Mesendoderm (in vitro differentiated cells): ENCODE data around the gene NOX4.
A peak's percentile ranks its signal among the peaks of the same experiment; 100 is the strongest.

Experiments
- DNase-seq: peaks from one replicate; pipeline ENCODE4 v3.0.0; 2013
- H2AK5ac ChIP-seq: 2 replicates; pipeline ENCODE4 v1.6.1; 2013; ENCODE audit warnings: low read length, inconsistent platforms
- H2BK120ac ChIP-seq: 2 replicates; pipeline ENCODE4 v1.6.1; 2013; ENCODE audit warnings: low read depth, mild to moderate bottlenecking, low read length, moderate library complexity, mixed read lengths
- H2BK15ac ChIP-seq: replicated peaks from 2 replicates; pipeline ENCODE4 v1.6.1; 2013; ENCODE audit warnings: low read depth, mild to moderate bottlenecking, moderate library complexity
- H2BK5ac ChIP-seq: 2 replicates; pipeline ENCODE4 v1.6.1; 2013; ENCODE audit warnings: low read length, inconsistent platforms
- H3K18ac ChIP-seq: 2 replicates; pipeline ENCODE4 v1.6.1; 2013; ENCODE audit warnings: mild to moderate bottlenecking, low read length, mixed read lengths
- H3K23ac ChIP-seq: one replicate; pipeline ENCODE4 v1.6.1; 2013; ENCODE audit warnings: low read length
- H3K27ac ChIP-seq: 2 replicates; pipeline ENCODE4 v1.5.1; 2013; ENCODE audit warnings: low read depth, mild to moderate bottlenecking, inconsistent platforms, low read length, moderate library complexity
- H3K27me3 ChIP-seq: 2 replicates; pipeline ENCODE4 v1.6.1; 2013; ENCODE audit warnings: low read length, control low read depth, mild to moderate bottlenecking, inconsistent platforms; ENCODE audit not compliant: insufficient read depth, poor library complexity
- H3K36me3 ChIP-seq: 2 replicates; pipeline ENCODE4 v1.6.1; 2013; ENCODE audit warnings: low read length, inconsistent platforms; ENCODE audit not compliant: control insufficient read depth, insufficient read depth
- H3K4ac ChIP-seq: one replicate; pipeline ENCODE4 v1.6.1; 2013; ENCODE audit warnings: low read depth, mild to moderate bottlenecking, low read length, moderate library complexity
- H3K4me1 ChIP-seq: 2 replicates; pipeline ENCODE4 v1.6.1; 2013; ENCODE audit warnings: low read depth, low read length, inconsistent platforms; ENCODE audit not compliant: control insufficient read depth
- H3K4me2 ChIP-seq: 2 replicates; pipeline ENCODE4 v1.6.1; 2013; ENCODE audit warnings: low read length
- H3K4me3 ChIP-seq: 2 replicates; pipeline ENCODE4 v1.5.1; 2013; ENCODE audit warnings: mild to moderate bottlenecking, low read length
- H3K56ac ChIP-seq: one replicate; pipeline ENCODE4 v1.6.1; 2013; ENCODE audit warnings: low read length
- H3K79me1 ChIP-seq: 2 replicates; pipeline ENCODE4 v1.6.1; 2013; ENCODE audit warnings: low read length, inconsistent platforms
- H3K79me2 ChIP-seq: 2 replicates; pipeline ENCODE4 v1.6.1; 2013; ENCODE audit warnings: mild to moderate bottlenecking, low read length; ENCODE audit not compliant: control insufficient read depth, insufficient read depth
- H3K9ac ChIP-seq: 2 replicates; pipeline ENCODE4 v1.6.1; 2013; ENCODE audit warnings: low read length, inconsistent platforms
- H4K5ac ChIP-seq: one replicate; pipeline ENCODE4 v1.6.1; 2013; ENCODE audit warnings: low read length
- H4K8ac ChIP-seq: one replicate; pipeline ENCODE4 v1.6.1; 2013; ENCODE audit warnings: low read depth, mild to moderate bottlenecking, control low read depth, low read length, moderate library complexity
- WGBS: extraction: QIAGEN DNeasy Blood & Tissue Kit; methylation state at CpG from one replicate; pipeline ENCODE4 v1.1.7; 2013; ENCODE audit warnings: low lambda C conversion rate, missing lambda C conversion rate; ENCODE audit not compliant: insufficient coverage; ENCODE audit errors: extremely low coverage; 5-methylcytosine and 5-hydroxymethylcytosine counted together

NOX4 gene

GRCh38 chr11:89503422-89503821 is 12.2 kb upstream of the NOX4 start:
- H2AK5ac ChIP-seq, result no peak overlapping the region
- H4K5ac ChIP-seq, result no peak overlapping the region
- no peak overlapping the region for H3K4me3 ChIP-seq
- no peak for DNase-seq
- H3K9ac ChIP-seq, result no peak overlapping the region
- H2BK120ac ChIP-seq, result no peak overlapping the region
- no peak overlapping the region for H3K56ac ChIP-seq
- no peaks in the 10 kb centered on the region for H3K36me3 ChIP-seq
- no peak overlapping the region for H2BK15ac ChIP-seq
- H3K18ac ChIP-seq, result no peak overlapping the region
- no peak overlapping the region for H3K4me2 ChIP-seq
- H3K23ac ChIP-seq, result no peak overlapping the region
- H3K27ac ChIP-seq, result no peak overlapping the region
- H3K27me3 ChIP-seq, result no peaks in the 10 kb centered on the region
- no peaks in the 10 kb centered on the region for H3K4me1 ChIP-seq
- H4K8ac ChIP-seq, result no peak overlapping the region
- WGBS, result no CpG with 5 or more reads among the region's 2 CpGs
- no peaks in the 10 kb centered on the region for H3K79me1 ChIP-seq
- no peak overlapping the region for H3K4ac ChIP-seq
- no peaks in the 10 kb centered on the region for H3K79me2 ChIP-seq
- no peak overlapping the region for H2BK5ac ChIP-seq

DNA sequence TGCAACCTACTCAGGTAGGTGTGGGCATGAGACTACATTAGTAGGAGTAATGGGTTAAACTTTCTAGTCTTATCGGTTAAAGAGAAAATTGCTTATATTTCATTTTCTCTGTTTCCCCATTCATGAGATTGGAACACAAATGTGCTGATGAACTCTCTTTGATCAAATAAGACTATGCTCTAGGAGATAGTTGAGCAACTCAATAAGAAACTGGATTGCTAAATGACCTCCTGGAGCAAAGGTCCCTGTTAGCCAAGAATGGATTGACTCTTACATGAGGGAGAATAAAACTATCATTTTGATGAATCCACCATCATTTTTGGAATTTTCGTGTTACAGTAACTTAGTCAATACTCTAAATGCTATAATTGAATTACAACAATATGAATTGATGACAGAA is 11.1 kb upstream of the NOX4 start:
- Histone ChIP-seq H2BK120ac (no peak overlapping the region), H3K56ac (no peak overlapping the region), H3K4me2 (no peak overlapping the region), H3K27ac (no peak overlapping the region), H3K4me3 (no peak overlapping the region), H4K8ac (no peak overlapping the region), H3K27me3 (no peaks in the 10 kb centered on the region), H4K5ac (no peak overlapping the region), H3K4me1 (no peaks in the 10 kb centered on the region), H3K18ac (peak overlapping the region; percentile 60), H3K36me3 (no peaks in the 10 kb centered on the region), H3K79me1 (no peaks in the 10 kb centered on the region), H3K4ac (no peak overlapping the region), H2AK5ac (no peak overlapping the region), H3K23ac (no peak overlapping the region), H2BK15ac (no peak overlapping the region), H2BK5ac (no peak overlapping the region), H3K79me2 (no peaks in the 10 kb centered on the region), H3K9ac (no peak overlapping the region)
- no peak for DNase-seq
- no CpG with 5 or more reads among the region's 2 CpGs for WGBS

GRCh38 chr11:89500336-89500735 is 9.2 kb upstream of the NOX4 start:
- Histone ChIP-seq H3K4me2 (no peak overlapping the region), H3K4me1 (peaks cover 2% of the 10 kb centered on the region), H3K79me1 (no peaks in the 10 kb centered on the region), H3K4me3 (no peak overlapping the region), H4K5ac (no peak overlapping the region), H4K8ac (no peak overlapping the region), H3K18ac (no peak overlapping the region), H3K79me2 (no peaks in the 10 kb centered on the region), H3K27me3 (no peaks in the 10 kb centered on the region), H3K4ac (no peak overlapping the region), H2BK120ac (no peak overlapping the region), H3K23ac (no peak overlapping the region), H3K27ac (no peak overlapping the region), H2BK15ac (no peak overlapping the region), H3K36me3 (no peaks in the 10 kb centered on the region), H3K56ac (no peak overlapping the region), H3K9ac (no peak overlapping the region), H2BK5ac (no peak overlapping the region), H2AK5ac (no peak overlapping the region)
- no peak for DNase-seq

DNA sequence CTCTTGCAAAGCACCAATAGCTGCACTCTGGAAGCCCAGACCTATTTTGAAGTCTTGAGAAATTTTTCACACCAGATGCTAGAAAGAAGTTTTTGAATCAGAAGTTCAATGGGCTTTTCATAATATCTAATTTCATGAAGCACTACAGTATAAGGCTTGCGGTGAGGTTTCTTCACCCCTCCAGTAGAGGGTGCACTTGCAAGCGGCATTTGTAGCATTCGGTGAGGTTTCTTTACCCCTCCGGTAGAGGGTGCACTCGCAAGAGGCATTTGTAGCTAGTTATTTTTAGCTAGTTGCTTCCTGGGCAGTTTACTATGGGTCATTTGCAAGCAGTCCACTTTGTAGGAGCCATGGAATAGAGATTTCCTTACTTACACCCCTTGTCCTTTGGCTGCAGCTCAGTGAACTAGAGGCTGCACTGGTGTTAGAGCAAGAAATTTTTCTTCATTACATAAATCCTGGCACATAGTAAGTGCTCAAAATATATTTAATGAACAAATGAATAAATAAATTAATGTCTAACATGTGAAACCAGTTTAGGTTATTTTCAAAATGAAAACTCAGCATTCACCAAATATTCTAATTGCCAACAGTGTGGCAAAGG is 7.8 kb upstream of the NOX4 start:
- H3K56ac ChIP-seq, result no peak overlapping the region
- no peak overlapping the region for H2BK5ac ChIP-seq
- no peak overlapping the region for H2AK5ac ChIP-seq
- H3K4ac ChIP-seq, result no peak overlapping the region
- H2BK15ac ChIP-seq, result peak overlapping the region; percentile 98
- H3K79me2 ChIP-seq, result no peaks in the 10 kb centered on the region
- H3K27me3 ChIP-seq, result no peaks in the 10 kb centered on the region
- H3K23ac ChIP-seq, result no peak overlapping the region
- WGBS, result no CpG with 5 or more reads among the region's 5 CpGs
- no peak overlapping the region for H3K18ac ChIP-seq
- peak; percentile 39 for DNase-seq
- H2BK120ac ChIP-seq, result no peak overlapping the region
- H3K79me1 ChIP-seq, result no peaks in the 10 kb centered on the region
- no peaks in the 10 kb centered on the region for H3K36me3 ChIP-seq
- no peak overlapping the region for H4K5ac ChIP-seq
- no peak overlapping the region for H3K4me3 ChIP-seq
- H4K8ac ChIP-seq, result peak overlapping the region; percentile 56
- H3K9ac ChIP-seq, result no peak overlapping the region
- H3K27ac ChIP-seq, result no peak overlapping the region
- no peak overlapping the region for H3K4me2 ChIP-seq
- H3K4me1 ChIP-seq, result peaks cover 2% of the 10 kb centered on the region

DNA sequence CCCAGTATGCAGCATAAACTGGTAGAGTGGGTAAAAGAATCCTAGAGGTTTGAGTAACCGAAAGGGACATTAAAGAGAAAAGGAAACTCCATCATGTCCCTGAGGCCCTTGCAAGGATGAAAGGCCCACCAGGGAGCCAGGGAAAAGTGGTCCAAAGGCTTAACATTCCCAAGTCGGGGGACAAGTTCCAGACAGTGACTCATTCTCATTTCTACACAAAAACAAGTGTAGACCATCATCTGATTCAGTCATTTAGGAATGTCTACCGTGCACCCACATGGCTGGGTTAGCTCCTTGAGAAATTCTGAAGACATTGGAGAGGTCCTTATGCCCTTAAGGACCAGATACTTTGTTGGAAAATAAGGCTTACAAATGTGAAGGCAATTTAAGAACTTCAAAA is 4.8 kb upstream of the NOX4 start:
- Histone ChIP-seq H3K4ac (no peak overlapping the region), H3K4me1 (peaks cover 2% of the 10 kb centered on the region), H3K23ac (no peak overlapping the region), H3K4me3 (no peak overlapping the region), H2BK15ac (no peak overlapping the region), H3K4me2 (no peak overlapping the region), H4K8ac (no peak overlapping the region), H3K79me2 (no peaks in the 10 kb centered on the region), H3K9ac (no peak overlapping the region), H3K79me1 (no peaks in the 10 kb centered on the region), H3K56ac (no peak overlapping the region), H4K5ac (no peak overlapping the region), H2AK5ac (peak overlapping the region; percentile 50), H3K36me3 (no peaks in the 10 kb centered on the region), H2BK5ac (no peak overlapping the region), H3K27me3 (no peaks in the 10 kb centered on the region), H3K18ac (no peak overlapping the region), H2BK120ac (peak overlapping the region; percentile 45), H3K27ac (no peak overlapping the region)
- DNase-seq, result peak; percentile 90
- no CpG with 5 or more reads among the region's 3 CpGs for WGBS

GRCh38 chr11:89493431-89493830 is 2.3 kb upstream of the NOX4 start:
- H2BK5ac ChIP-seq, result no peak overlapping the region
- H3K9ac ChIP-seq, result no peak overlapping the region
- H4K8ac ChIP-seq, result no peak overlapping the region
- no peak overlapping the region for H3K4ac ChIP-seq
- H2AK5ac ChIP-seq, result no peak overlapping the region
- H2BK120ac ChIP-seq, result no peak overlapping the region
- H3K4me3 ChIP-seq, result no peak overlapping the region
- no peak overlapping the region for H2BK15ac ChIP-seq
- no peak overlapping the region for H4K5ac ChIP-seq
- H3K79me2 ChIP-seq, result no peaks in the 10 kb centered on the region
- H3K36me3 ChIP-seq, result no peaks in the 10 kb centered on the region
- H3K56ac ChIP-seq, result no peak overlapping the region
- H3K18ac ChIP-seq, result peak overlapping the region; percentile 25
- H3K23ac ChIP-seq, result no peak overlapping the region
- H3K4me2 ChIP-seq, result no peak overlapping the region
- H3K27me3 ChIP-seq, result no peaks in the 10 kb centered on the region
- H3K4me1 ChIP-seq, result peaks cover 2% of the 10 kb centered on the region
- WGBS, result no CpG with 5 or more reads among the region's 3 CpGs
- no peak for DNase-seq
- no peak overlapping the region for H3K27ac ChIP-seq
- H3K79me1 ChIP-seq, result no peaks in the 10 kb centered on the region
